ENCODE results near the gene CFAP141.

CFAP141 gene

GRCh38 chr1:154158307-154159125 is 47.6 kb downstream of the CFAP141 start:
- no peak for DNase-seq (ENCODE audit: low read depth)
- no peak for TF ChIP-seq CTCF (IDR thresholded peaks at IDR 0.05; ENCODE audit: low read length, missing control alignments)
- H3K4me3 ChIP-seq (replicated peaks; ENCODE audit: low read depth, low read length) = no peak overlapping the region

GRCh38 chr1:154157520-154158306 is 48.4 kb downstream of the CFAP141 start:
- no peak overlapping the region for H3K4me3 ChIP-seq (replicated peaks; ENCODE audit: low read depth, low read length)
- DNase-seq (ENCODE audit: low read depth) = peak; percentile 79
- no peak for TF ChIP-seq CTCF (IDR thresholded peaks at IDR 0.05; ENCODE audit: low read length, missing control alignments)

GRCh38 chr1:154155251-154155650 is 50.9 kb downstream of the CFAP141 start:
- DNase-seq (ENCODE audit: low read depth) = peak; percentile 89
- H3K4me3 ChIP-seq (replicated peaks; ENCODE audit: low read depth, low read length) = no peak overlapping the region
- TF ChIP-seq CTCF (IDR thresholded peaks at IDR 0.05; ENCODE audit: low read length, missing control alignments) = no peak

GRCh38 chr1:154154534-154155191 is 51.5 kb downstream of the CFAP141 start, which contains the start of gene NUP210L:
Gene NUP210L (minus strand): TSS chr1:154155073.
- no peak within 1 kb of the TSS for H3K4me3 ChIP-seq (replicated peaks; ENCODE audit: low read depth, low read length)
- TF ChIP-seq CTCF (IDR thresholded peaks at IDR 0.05; ENCODE audit: low read length, missing control alignments) = no peak
- DNase-seq (ENCODE audit: low read depth) = peak; percentile 65

- TF ChIP-seq CTCF (IDR thresholded peaks at IDR 0.05; ENCODE audit: low read length, missing control alignments) = no peak
- H3K4me3 ChIP-seq (replicated peaks; ENCODE audit: low read depth, low read length) = no peak overlapping the region
- no peak for DNase-seq (ENCODE audit: low read depth)
Observed at GRCh38 chr1:154154053-154154452, 52.1 kb downstream of the CFAP141 start.

GRCh38 chr1:154151311-154151710 is 54.8 kb downstream of the CFAP141 start:
- H3K4me3 ChIP-seq (replicated peaks; ENCODE audit: low read depth, low read length) = no peak overlapping the region
- TF ChIP-seq CTCF (IDR thresholded peaks at IDR 0.05; ENCODE audit: low read length, missing control alignments) = no peak
- peak; percentile 43 for DNase-seq (ENCODE audit: low read depth)
